Limb (tissue), 2 donors: ENCODE data around the gene FMN2.
A peak's percentile ranks its signal among the peaks of the same experiment; 100 is the strongest.

Experiments used
- DNase-seq, 2 donors: peaks; one replicate each; pipeline ENCODE4 v3.0.0-alpha.2; 2016; ENCODE audit errors: extremely low spot score in 2 of 2

Gene FMN2

GRCh38 chr1:240491156-240491555, 399.5 kb downstream of the FMN2 start:
- DNase-seq, result no peak

- DNase-seq, result no peak
Observed at GRCh38 chr1:240491796-240492195, 400.1 kb downstream of the FMN2 start.

- DNase-seq, result peak in 1 of 2 donors; percentile 67
Observed at GRCh38 chr1:240492832-240493440, 401.3 kb downstream of the FMN2 start.

GRCh38 chr1:240495601-240496000, 403.9 kb downstream of the FMN2 start:
- DNase-seq, result no peak

- no peak for DNase-seq
Observed at GRCh38 chr1:240496356-240496755, 404.7 kb downstream of the FMN2 start.

- DNase-seq, result no peak
Observed at GRCh38 chr1:240496941-240497340, 405.3 kb downstream of the FMN2 start.

GRCh38 chr1:240497908-240498307, 406.2 kb downstream of the FMN2 start:
- no peak for DNase-seq

GRCh38 chr1:240498335-240498734, 406.7 kb downstream of the FMN2 start:
- no peak for DNase-seq

GRCh38 chr1:240499012-240499411, 407.3 kb downstream of the FMN2 start:
- no peak for DNase-seq

- DNase-seq, result no peak
Observed at GRCh38 chr1:240500647-240501046, 409.0 kb downstream of the FMN2 start.

GRCh38 chr1:240501115-240501514, 409.4 kb downstream of the FMN2 start:
- DNase-seq, result no peak

- DNase-seq, result no peak
Observed at GRCh38 chr1:240503036-240503435, 411.4 kb downstream of the FMN2 start.

GRCh38 chr1:240503558-240503957, 411.9 kb downstream of the FMN2 start:
- DNase-seq, result no peak

- DNase-seq, result no peak
Observed at GRCh38 chr1:240506176-240506575, 414.5 kb downstream of the FMN2 start.

- no peak for DNase-seq
Observed at GRCh38 chr1:240508201-240508600, 416.5 kb downstream of the FMN2 start.

GRCh38 chr1:240508950-240509349, 417.3 kb downstream of the FMN2 start:
- DNase-seq, result no peak

GRCh38 chr1:240511789-240512188, 420.1 kb downstream of the FMN2 start:
- no peak for DNase-seq

- no peak for DNase-seq
Observed at GRCh38 chr1:240515505-240515904, 423.8 kb downstream of the FMN2 start.

GRCh38 chr1:240516069-240516468, 424.4 kb downstream of the FMN2 start:
- DNase-seq, result no peak

GRCh38 chr1:240517891-240518290, 426.2 kb downstream of the FMN2 start:
- DNase-seq, result no peak

GRCh38 chr1:240522122-240522822, 430.6 kb downstream of the FMN2 start:
- no peak for DNase-seq

- DNase-seq, result no peak
Observed at GRCh38 chr1:240524356-240525069, 432.8 kb downstream of the FMN2 start.
